ENCODE results near the gene ZNF653. TPM values are rescaled to one million over a fixed set of nuclear protein-coding genes. Genes with fewer than 3 reads are reported as not detected.
A peak's percentile ranks its signal among the peaks of the same experiment; 100 is the strongest.

ZNF653 gene
- total and polyA plus RNA-seq, 9 of the 15 experiments (the other 6 are each of a cell fraction or from before 2014, with no cell fraction given), result 1.6 to 8.0 (median 4.2) TPM; not detected in 2

DNA sequence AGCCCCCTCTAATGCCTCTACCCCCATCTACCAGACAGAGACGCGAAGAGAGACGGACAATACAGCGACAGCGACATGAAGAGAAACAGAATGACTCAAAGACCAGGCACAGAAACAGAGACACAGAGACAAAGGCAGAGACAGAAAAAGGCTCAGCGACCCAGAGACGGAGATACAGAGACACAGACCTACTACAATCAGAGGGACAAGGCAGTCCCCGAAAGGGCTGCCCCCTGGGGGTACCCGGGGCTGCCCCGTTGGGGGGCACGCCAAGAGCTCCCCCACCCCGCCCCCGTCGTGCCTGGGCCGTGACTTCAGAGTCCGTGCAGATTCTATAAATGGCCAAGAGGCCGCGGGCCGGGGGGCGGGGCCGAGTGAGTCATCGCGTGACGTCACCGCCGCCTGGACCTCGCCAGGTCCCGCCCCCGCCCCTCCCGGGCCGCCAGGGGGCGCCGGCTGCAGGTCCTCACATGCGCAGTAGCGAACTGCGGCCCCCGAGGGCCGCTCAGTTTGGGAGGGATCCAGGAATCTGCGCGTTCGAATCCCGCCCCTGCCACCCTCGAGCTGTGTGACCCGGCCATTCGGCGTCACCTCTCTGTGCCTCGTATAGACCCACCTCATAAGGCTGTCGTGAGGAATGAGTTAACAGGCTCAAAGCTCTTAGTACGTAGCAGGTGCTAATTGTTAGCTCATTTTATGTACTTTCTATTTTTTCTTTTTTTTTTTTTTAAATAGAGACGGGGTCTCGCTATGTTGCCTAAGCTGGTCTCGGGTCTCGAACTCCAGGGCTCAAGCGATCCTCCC, 30.4 kb upstream of the ZNF653 start (continued):
- TF ChIP-seq, protein P1, sequence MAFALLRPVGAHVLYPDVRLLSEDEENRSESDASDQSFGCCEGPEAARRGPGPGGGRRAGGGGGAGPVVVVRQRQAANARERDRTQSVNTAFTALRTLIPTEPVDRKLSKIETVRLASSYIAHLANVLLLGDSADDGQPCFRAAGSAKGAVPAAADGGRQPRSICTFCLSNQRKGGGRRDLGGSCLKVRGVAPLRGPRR (CRISPR knock-in tag; IDR thresholded peaks at IDR 0.05), result peak; percentile 41
- no peak for TF ChIP-seq ZNF41 (CRISPR knock-in tag; conservative IDR thresholded peaks at IDR 0.05)
- TF ChIP-seq ZNF589 (CRISPR knock-in tag; IDR thresholded peaks at IDR 0.05; ENCODE audit: low read depth), result no peak
- no peak for TF ChIP-seq ZNF830 (CRISPR knock-in tag; IDR thresholded peaks at IDR 0.05)
- TF ChIP-seq, protein P2, sequence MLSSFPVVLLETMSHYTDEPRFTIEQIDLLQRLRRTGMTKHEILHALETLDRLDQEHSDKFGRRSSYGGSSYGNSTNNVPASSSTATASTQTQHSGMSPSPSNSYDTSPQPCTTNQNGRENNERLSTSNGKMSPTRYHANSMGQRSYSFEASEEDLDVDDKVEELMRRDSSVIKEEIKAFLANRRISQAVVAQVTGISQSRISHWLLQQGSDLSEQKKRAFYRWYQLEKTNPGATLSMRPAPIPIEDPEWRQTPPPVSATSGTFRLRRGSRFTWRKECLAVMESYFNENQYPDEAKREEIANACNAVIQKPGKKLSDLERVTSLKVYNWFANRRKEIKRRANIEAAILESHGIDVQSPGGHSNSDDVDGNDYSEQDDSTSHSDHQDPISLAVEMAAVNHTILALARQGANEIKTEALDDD (IDR thresholded peaks at IDR 0.05), result no peak
- TF ChIP-seq ZBED1 (IDR thresholded peaks at IDR 0.05), result no peak
- TF ChIP-seq, protein P3, sequence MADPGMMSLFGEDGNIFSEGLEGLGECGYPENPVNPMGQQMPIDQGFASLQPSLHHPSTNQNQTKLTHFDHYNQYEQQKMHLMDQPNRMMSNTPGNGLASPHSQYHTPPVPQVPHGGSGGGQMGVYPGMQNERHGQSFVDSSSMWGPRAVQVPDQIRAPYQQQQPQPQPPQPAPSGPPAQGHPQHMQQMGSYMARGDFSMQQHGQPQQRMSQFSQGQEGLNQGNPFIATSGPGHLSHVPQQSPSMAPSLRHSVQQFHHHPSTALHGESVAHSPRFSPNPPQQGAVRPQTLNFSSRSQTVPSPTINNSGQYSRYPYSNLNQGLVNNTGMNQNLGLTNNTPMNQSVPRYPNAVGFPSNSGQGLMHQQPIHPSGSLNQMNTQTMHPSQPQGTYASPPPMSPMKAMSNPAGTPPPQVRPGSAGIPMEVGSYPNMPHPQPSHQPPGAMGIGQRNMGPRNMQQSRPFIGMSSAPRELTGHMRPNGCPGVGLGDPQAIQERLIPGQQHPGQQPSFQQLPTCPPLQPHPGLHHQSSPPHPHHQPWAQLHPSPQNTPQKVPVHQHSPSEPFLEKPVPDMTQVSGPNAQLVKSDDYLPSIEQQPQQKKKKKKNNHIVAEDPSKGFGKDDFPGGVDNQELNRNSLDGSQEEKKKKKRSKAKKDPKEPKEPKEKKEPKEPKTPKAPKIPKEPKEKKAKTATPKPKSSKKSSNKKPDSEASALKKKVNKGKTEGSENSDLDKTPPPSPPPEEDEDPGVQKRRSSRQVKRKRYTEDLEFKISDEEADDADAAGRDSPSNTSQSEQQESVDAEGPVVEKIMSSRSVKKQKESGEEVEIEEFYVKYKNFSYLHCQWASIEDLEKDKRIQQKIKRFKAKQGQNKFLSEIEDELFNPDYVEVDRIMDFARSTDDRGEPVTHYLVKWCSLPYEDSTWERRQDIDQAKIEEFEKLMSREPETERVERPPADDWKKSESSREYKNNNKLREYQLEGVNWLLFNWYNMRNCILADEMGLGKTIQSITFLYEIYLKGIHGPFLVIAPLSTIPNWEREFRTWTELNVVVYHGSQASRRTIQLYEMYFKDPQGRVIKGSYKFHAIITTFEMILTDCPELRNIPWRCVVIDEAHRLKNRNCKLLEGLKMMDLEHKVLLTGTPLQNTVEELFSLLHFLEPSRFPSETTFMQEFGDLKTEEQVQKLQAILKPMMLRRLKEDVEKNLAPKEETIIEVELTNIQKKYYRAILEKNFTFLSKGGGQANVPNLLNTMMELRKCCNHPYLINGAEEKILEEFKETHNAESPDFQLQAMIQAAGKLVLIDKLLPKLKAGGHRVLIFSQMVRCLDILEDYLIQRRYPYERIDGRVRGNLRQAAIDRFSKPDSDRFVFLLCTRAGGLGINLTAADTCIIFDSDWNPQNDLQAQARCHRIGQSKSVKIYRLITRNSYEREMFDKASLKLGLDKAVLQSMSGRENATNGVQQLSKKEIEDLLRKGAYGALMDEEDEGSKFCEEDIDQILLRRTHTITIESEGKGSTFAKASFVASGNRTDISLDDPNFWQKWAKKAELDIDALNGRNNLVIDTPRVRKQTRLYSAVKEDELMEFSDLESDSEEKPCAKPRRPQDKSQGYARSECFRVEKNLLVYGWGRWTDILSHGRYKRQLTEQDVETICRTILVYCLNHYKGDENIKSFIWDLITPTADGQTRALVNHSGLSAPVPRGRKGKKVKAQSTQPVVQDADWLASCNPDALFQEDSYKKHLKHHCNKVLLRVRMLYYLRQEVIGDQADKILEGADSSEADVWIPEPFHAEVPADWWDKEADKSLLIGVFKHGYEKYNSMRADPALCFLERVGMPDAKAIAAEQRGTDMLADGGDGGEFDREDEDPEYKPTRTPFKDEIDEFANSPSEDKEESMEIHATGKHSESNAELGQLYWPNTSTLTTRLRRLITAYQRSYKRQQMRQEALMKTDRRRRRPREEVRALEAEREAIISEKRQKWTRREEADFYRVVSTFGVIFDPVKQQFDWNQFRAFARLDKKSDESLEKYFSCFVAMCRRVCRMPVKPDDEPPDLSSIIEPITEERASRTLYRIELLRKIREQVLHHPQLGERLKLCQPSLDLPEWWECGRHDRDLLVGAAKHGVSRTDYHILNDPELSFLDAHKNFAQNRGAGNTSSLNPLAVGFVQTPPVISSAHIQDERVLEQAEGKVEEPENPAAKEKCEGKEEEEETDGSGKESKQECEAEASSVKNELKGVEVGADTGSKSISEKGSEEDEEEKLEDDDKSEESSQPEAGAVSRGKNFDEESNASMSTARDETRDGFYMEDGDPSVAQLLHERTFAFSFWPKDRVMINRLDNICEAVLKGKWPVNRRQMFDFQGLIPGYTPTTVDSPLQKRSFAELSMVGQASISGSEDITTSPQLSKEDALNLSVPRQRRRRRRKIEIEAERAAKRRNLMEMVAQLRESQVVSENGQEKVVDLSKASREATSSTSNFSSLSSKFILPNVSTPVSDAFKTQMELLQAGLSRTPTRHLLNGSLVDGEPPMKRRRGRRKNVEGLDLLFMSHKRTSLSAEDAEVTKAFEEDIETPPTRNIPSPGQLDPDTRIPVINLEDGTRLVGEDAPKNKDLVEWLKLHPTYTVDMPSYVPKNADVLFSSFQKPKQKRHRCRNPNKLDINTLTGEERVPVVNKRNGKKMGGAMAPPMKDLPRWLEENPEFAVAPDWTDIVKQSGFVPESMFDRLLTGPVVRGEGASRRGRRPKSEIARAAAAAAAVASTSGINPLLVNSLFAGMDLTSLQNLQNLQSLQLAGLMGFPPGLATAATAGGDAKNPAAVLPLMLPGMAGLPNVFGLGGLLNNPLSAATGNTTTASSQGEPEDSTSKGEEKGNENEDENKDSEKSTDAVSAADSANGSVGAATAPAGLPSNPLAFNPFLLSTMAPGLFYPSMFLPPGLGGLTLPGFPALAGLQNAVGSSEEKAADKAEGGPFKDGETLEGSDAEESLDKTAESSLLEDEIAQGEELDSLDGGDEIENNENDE (IDR thresholded peaks at IDR 0.05; ENCODE audit: low read depth, low read length), result no peak
- no peak for TF ChIP-seq XRCC4 (IDR thresholded peaks at IDR 0.05; ENCODE audit: extremely low read depth, insufficient read depth, insufficient read length)
- no peak for TF ChIP-seq ZBTB1 (CRISPR knock-in tag; IDR thresholded peaks at IDR 0.05; ENCODE audit: borderline replicate concordance, low read depth)
- TF ChIP-seq GABPB2 (CRISPR knock-in tag; conservative IDR thresholded peaks at IDR 0.05), result no peak
- peak; percentile 51 for TF ChIP-seq RBM22 (IDR thresholded peaks at IDR 0.05; ENCODE audit: low read depth, low read length, poor library complexity, severe bottlenecking)
- TF ChIP-seq ZNF707 (CRISPR knock-in tag; conservative IDR thresholded peaks at IDR 0.05), result no peak

Data from K562 (cell line).